Neural progenitor cell (in vitro differentiated cells): Measurements from ENCODE around the gene CEP89. TPM values are rescaled to one million over a fixed set of nuclear protein-coding genes. Genes with fewer than 3 reads are reported as not detected.

ENCODE experiments used
- DNase-seq: peaks from one replicate; pipeline ENCODE4 v3.0.0-alpha.2; 2016; ENCODE audit warnings: low spot score
- H2AFZ ChIP-seq: fragments of 200-600 bp; sonication (generic); replicated peaks from 2 replicates; pipeline ENCODE4 v1.6.1; 2016; ENCODE audit warnings: antibody characterized with exemption
- H3F3A ChIP-seq: fragments of 200-600 bp; sonication (generic); 2 replicates; pipeline ENCODE4 v1.6.1; 2016; ENCODE audit warnings: antibody characterized with exemption, low read depth
- H3K27ac ChIP-seq: fragments of 200-600 bp; sonication (generic); 2 replicates; pipeline ENCODE4 v1.5.1; 2016; ENCODE audit warnings: mild to moderate bottlenecking
- H3K27me3 ChIP-seq: fragments of 200-600 bp; sonication (generic); 2 replicates; pipeline ENCODE4 v1.6.1; 2016; ENCODE audit warnings: mild to moderate bottlenecking, moderate library complexity
- H3K36me3 ChIP-seq: fragments of 200-600 bp; sonication (generic); 2 replicates; pipeline ENCODE4 v1.5.1; 2016
- H3K4me1 ChIP-seq: fragments of 200-600 bp; sonication (generic); 2 replicates; pipeline ENCODE4 v1.6.1; 2016; ENCODE audit warnings: mixed run types
- H3K4me2 ChIP-seq: fragments of 200-600 bp; sonication (generic); 2 replicates; pipeline ENCODE4 v1.6.1; 2016
- H3K4me3 ChIP-seq: fragments of 200-600 bp; sonication (generic); 2 replicates; pipeline ENCODE4 v1.5.1; 2016
- H3K79me2 ChIP-seq: fragments of 200-600 bp; sonication (generic); 2 replicates; pipeline ENCODE4 v1.6.1; 2016; ENCODE audit warnings: low read depth
- H3K9ac ChIP-seq: fragments of 200-600 bp; sonication (generic); 2 replicates; pipeline ENCODE4 v1.6.1; 2016
- H3K9me3 ChIP-seq: fragments of 200-600 bp; sonication (generic); 2 replicates; pipeline ENCODE4 v1.5.1; 2016; ENCODE audit warnings: low read depth
- H4K20me1 ChIP-seq: fragments of 200-600 bp; sonication (generic); 2 replicates; pipeline ENCODE4 v1.6.1; 2016; ENCODE audit warnings: low read depth
- H3K27ac Mint-ChIP-seq: 3 replicates; pipeline ENCODE4 v1.8.0; 2021; ENCODE audit warnings: mixed read lengths
- H3K27me3 Mint-ChIP-seq: 2 replicates; pipeline ENCODE4 v1.8.0; 2022; ENCODE audit warnings: low read depth, mild to moderate bottlenecking, inconsistent platforms, moderate library complexity, mixed read lengths; ENCODE audit not compliant: insufficient read depth
- H3K36me3 Mint-ChIP-seq: 3 replicates; pipeline ENCODE4 v1.8.0; 2021; ENCODE audit warnings: mixed read lengths
- H3K4me1 Mint-ChIP-seq: 3 replicates; pipeline ENCODE4 v1.8.0; 2021; ENCODE audit warnings: mixed read lengths
- H3K4me3 Mint-ChIP-seq: 3 replicates; pipeline ENCODE4 v1.8.0; 2021; ENCODE audit warnings: mild to moderate bottlenecking, moderate library complexity, mixed read lengths
- H3K9me3 Mint-ChIP-seq: 3 replicates; pipeline ENCODE4 v1.8.0; 2020; ENCODE audit warnings: mixed read lengths
- EZH2 ChIP-seq: fragments of 200-600 bp; sonication (generic); IDR thresholded peaks from 2 replicates; pipeline ENCODE4 v1.6.1; 2017; ENCODE audit warnings: antibody characterized with exemption, mild to moderate bottlenecking, moderate library complexity
- EZH2phosphoT487 ChIP-seq: fragments of 200-600 bp; sonication (generic); IDR thresholded peaks from 2 replicates; pipeline ENCODE4 v1.6.1; 2017; ENCODE audit warnings: antibody characterized with exemption
- total RNA-seq: library from RNA; depleted of rRNA; stranded (reverse); fragments of >200 nt; gene quantifications from 2 replicates; pipeline ENCODE4 v1.2.3, GENCODE V29; 2015; ENCODE audit warnings: low replicate concordance
- TF ChIP-seq, protein P1 (sequence below): fragments of 200-600 bp; sonication (generic); IDR thresholded peaks from 2 replicates; pipeline ENCODE4 v1.5.1; 2017; ENCODE audit warnings: antibody characterized with exemption, mild to moderate bottlenecking

The CEP89 gene
- total RNA-seq, 1 donor from 2014 or later = 26.1 TPM

DNA sequence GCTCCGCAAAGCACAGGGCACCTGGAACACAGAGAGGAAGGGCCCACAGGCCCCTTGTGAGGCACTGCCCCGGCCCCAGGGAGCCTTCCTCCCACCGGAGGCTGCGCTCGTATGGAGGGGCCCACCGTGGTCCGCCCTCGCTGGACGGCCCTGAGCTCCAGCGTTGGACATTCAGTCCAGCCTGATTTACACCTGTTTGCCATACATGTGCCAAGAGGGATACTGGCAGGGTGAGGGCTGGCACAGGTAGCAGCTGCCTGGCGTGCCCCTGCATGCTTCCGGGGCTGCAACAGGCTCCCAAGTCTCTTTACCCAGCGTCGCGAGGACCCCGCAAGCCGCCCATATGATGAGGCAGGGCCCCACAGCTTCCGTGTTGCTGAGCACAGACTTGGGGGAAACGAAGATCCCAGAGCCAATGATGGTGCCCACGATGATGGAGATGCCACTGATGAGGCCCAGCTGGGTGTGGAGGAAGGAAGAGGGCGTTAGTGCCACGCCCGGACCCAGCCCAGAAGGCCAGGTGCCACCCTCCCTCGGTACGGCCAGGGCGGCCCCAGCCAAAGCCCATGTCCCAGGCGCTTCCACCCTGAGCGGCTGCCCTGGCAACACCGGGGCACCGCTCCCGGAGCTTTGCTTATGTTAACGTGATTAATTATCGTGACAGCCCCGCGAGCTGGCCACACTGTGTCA lies 107.3 kb downstream of the CEP89 start:
- Histone ChIP-seq H3K36me3 (no peaks in the 10 kb centered on the region), H3F3A (no peaks in the 10 kb centered on the region), H3K4me3 (no peak overlapping the region), H3K79me2 (no peaks in the 10 kb centered on the region), H2AFZ (no peak overlapping the region), H3K27ac (no peak overlapping the region), H3K4me2 (no peak overlapping the region), H3K9me3 (no peaks in the 10 kb centered on the region), H3K9ac (no peak overlapping the region), H4K20me1 (no peaks in the 10 kb centered on the region), H3K27me3 (no peaks in the 10 kb centered on the region), H3K4me1 (no peaks in the 10 kb centered on the region)
- Mint-ChIP-seq H3K4me1 (no peaks in the 10 kb centered on the region), H3K9me3 (no peaks in the 10 kb centered on the region), H3K27ac (no peak overlapping the region), H3K4me3 (no peak overlapping the region), H3K27me3 (no peaks in the 10 kb centered on the region), H3K36me3 (no peaks in the 10 kb centered on the region)
- TF ChIP-seq, protein P1, sequence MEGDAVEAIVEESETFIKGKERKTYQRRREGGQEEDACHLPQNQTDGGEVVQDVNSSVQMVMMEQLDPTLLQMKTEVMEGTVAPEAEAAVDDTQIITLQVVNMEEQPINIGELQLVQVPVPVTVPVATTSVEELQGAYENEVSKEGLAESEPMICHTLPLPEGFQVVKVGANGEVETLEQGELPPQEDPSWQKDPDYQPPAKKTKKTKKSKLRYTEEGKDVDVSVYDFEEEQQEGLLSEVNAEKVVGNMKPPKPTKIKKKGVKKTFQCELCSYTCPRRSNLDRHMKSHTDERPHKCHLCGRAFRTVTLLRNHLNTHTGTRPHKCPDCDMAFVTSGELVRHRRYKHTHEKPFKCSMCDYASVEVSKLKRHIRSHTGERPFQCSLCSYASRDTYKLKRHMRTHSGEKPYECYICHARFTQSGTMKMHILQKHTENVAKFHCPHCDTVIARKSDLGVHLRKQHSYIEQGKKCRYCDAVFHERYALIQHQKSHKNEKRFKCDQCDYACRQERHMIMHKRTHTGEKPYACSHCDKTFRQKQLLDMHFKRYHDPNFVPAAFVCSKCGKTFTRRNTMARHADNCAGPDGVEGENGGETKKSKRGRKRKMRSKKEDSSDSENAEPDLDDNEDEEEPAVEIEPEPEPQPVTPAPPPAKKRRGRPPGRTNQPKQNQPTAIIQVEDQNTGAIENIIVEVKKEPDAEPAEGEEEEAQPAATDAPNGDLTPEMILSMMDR = no peak
- TF ChIP-seq EZH2 = no peak
- TF ChIP-seq EZH2phosphoT487 = no peak
- DNase-seq = no peak

DNA sequence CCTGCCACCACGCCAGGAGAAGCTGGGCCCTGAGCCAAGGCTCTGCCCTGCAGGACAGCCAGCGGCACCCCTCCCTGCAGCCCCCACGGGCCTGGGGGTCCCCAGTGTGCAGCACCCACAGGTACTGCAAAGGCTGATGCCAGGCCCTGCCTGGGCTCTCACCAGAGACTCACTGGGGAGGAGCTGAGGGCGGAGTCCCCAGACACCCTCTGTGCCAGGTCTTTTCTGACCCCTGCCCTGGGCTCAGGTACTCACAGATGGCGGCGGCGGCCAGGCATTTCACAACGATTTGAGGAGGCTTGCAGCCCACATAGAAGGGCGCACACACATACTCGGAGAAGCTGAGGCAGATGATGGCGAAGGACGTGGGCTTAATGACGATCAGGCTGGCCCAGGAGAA lies 107.9 kb downstream of the CEP89 start:
- Mint-ChIP-seq H3K9me3 (no peaks in the 10 kb centered on the region), H3K4me3 (no peak overlapping the region), H3K4me1 (no peaks in the 10 kb centered on the region), H3K27me3 (no peaks in the 10 kb centered on the region), H3K27ac (peak overlapping the region; percentile 81), H3K36me3 (no peaks in the 10 kb centered on the region)
- no peaks in the 10 kb centered on the region for H3K36me3 ChIP-seq
- H3K27ac ChIP-seq = no peak overlapping the region
- no peak for DNase-seq
- H3K4me2 ChIP-seq = no peak overlapping the region
- H3K4me3 ChIP-seq = no peak overlapping the region
- no peaks in the 10 kb centered on the region for H3K4me1 ChIP-seq
- no peaks in the 10 kb centered on the region for H3K9me3 ChIP-seq
- H3K9ac ChIP-seq = no peak overlapping the region
- no peaks in the 10 kb centered on the region for H3K27me3 ChIP-seq
- no peak for TF ChIP-seq EZH2phosphoT487
- TF ChIP-seq, protein P1 = no peak
- no peak for TF ChIP-seq EZH2
- H3F3A ChIP-seq = no peaks in the 10 kb centered on the region
- H4K20me1 ChIP-seq = no peaks in the 10 kb centered on the region
- no peaks in the 10 kb centered on the region for H3K79me2 ChIP-seq
- no peak overlapping the region for H2AFZ ChIP-seq

DNA sequence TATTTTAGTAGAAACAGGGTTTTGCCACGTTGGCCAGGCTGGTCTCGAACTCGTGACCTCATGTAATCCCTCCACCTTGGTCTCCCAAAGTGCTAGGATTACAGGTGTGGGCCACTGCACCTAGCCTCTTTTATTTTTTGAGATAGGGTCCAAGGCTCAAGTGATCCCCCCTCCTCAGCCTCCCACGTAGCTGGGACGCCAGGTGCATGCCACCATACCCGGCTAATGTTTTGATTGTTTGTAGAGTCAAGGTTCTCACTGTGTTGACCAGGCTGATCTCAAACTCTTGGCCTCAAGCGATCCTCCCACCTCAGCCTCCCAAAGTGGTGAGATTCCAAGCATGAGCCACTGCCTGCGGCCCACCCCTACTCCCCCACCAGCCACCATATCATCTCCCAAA lies 108.5 kb downstream of the CEP89 start:
- Mint-ChIP-seq H3K36me3 (no peaks in the 10 kb centered on the region), H3K27ac (no peak overlapping the region), H3K27me3 (no peaks in the 10 kb centered on the region), H3K4me3 (no peak overlapping the region), H3K4me1 (no peaks in the 10 kb centered on the region), H3K9me3 (no peaks in the 10 kb centered on the region)
- no peaks in the 10 kb centered on the region for H3K9me3 ChIP-seq
- no peaks in the 10 kb centered on the region for H3K27me3 ChIP-seq
- no peaks in the 10 kb centered on the region for H3F3A ChIP-seq
- no peaks in the 10 kb centered on the region for H3K4me1 ChIP-seq
- no peak overlapping the region for H3K27ac ChIP-seq
- H4K20me1 ChIP-seq = no peaks in the 10 kb centered on the region
- TF ChIP-seq EZH2 (no peak), EZH2phosphoT487 (no peak)
- TF ChIP-seq, protein P1 = no peak
- H3K79me2 ChIP-seq = no peaks in the 10 kb centered on the region
- H3K4me3 ChIP-seq = no peak overlapping the region
- no peak for DNase-seq
- H3K9ac ChIP-seq = no peak overlapping the region
- H3K36me3 ChIP-seq = no peaks in the 10 kb centered on the region
- no peak overlapping the region for H3K4me2 ChIP-seq
- no peak overlapping the region for H2AFZ ChIP-seq
